PC-3 (cell line): ENCODE results near the gene TMEM242.

Source experiments
- EZH2 ChIP-seq: fragments of 300-600 bp; sonication (generic); IDR thresholded peaks from one replicate; pipeline ENCODE4 v1.6.1; 2017; ENCODE audit warnings: antibody characterized with exemption, mild to moderate bottlenecking, low read length; ENCODE audit not compliant: unreplicated experiment
- TF ChIP-seq, protein P1 (sequence below): fragments of 300-600 bp; sonication (generic); conservative IDR thresholded peaks from 2 replicates; pipeline ENCODE4 v1.5.1; 2017; ENCODE audit warnings: antibody characterized with exemption, low read depth, mild to moderate bottlenecking, low read length

DNA sequence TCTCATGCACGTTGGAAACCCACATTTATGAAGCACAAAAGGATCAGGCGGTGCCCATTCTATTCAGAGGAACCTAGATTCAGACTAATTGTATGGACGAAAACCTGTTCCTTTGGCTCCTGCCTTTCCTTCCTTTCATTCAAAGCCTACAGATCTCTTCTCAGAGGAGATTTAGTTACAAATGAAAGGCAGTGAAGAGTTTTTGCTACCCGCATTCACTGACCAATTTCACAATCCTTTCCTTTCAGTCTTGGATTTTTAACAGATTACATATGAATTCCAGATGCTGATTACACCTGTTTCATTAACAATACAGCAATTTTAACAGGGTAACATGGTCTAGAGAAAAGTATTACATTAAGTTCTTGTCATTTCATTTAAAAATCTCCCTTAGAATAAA, 32.0 kb downstream of the TMEM242 start:
- TF ChIP-seq, protein P1, sequence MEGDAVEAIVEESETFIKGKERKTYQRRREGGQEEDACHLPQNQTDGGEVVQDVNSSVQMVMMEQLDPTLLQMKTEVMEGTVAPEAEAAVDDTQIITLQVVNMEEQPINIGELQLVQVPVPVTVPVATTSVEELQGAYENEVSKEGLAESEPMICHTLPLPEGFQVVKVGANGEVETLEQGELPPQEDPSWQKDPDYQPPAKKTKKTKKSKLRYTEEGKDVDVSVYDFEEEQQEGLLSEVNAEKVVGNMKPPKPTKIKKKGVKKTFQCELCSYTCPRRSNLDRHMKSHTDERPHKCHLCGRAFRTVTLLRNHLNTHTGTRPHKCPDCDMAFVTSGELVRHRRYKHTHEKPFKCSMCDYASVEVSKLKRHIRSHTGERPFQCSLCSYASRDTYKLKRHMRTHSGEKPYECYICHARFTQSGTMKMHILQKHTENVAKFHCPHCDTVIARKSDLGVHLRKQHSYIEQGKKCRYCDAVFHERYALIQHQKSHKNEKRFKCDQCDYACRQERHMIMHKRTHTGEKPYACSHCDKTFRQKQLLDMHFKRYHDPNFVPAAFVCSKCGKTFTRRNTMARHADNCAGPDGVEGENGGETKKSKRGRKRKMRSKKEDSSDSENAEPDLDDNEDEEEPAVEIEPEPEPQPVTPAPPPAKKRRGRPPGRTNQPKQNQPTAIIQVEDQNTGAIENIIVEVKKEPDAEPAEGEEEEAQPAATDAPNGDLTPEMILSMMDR, result no peak
- no peak for TF ChIP-seq EZH2
